ENCODE results near the gene ABHD10. TPM values are rescaled to one million over a fixed set of nuclear protein-coding genes. Genes with fewer than 3 reads are reported as not detected.
A peak's percentile ranks its signal among the peaks of the same experiment; 100 is the strongest.

Gene ABHD10
- total RNA-seq, 1 experiment from 2014 or later: 45.0 TPM

GRCh38 chr3:111975131-111975530 is 3.7 kb upstream of the ABHD10 start:
- intact Hi-C loops (cut with micrococcal nuclease): loop anchor here (5.0 kb wide), 1 partner anchor 398 kb away; no protein-coding TSS in a partner anchor
- no peak overlapping the region for H3K4me2 ChIP-seq (ENCODE audit: low read length)
- peaks cover 7% of the 10 kb centered on the region for H3K4me1 ChIP-seq (ENCODE audit: insufficient read depth, low read length)
- ChIA-PET CTCF (no interaction called here), POLR2A (ENCODE audit: unreplicated experiment) (no interaction called here)
- no peaks in the 10 kb centered on the region for H3K9me2 ChIP-seq (replicated peaks; ENCODE audit: low read length)
- peaks cover 6% of the 10 kb centered on the region for H3F3A ChIP-seq (ENCODE audit: low read length, unreplicated experiment)
- ATAC-seq (no peak), DNase-seq (no peak)
- TF ChIP-seq EZH2phosphoT487 (IDR thresholded peaks at IDR 0.05; ENCODE audit: borderline replicate concordance, low read length) (no peak), CTCF (conservative IDR thresholded peaks at IDR 0.05; ENCODE audit: low read depth, low read length) (no peak), EZH2 (IDR thresholded peaks at IDR 0.05; ENCODE audit: low read length, unreplicated experiment) (no peak)
- H2AFZ ChIP-seq (ENCODE audit: low read length): no peak overlapping the region
- H3K27ac ChIP-seq (ENCODE audit: low read length): no peak overlapping the region
- H3K4me3 ChIP-seq (ENCODE audit: low read length): no peak overlapping the region
- no peaks in the 10 kb centered on the region for H4K20me1 ChIP-seq (ENCODE audit: low read length)
- no peaks in the 10 kb centered on the region for H3K9me3 ChIP-seq (ENCODE audit: low read length)
- H3K79me2 ChIP-seq (ENCODE audit: low read length): peaks cover 13% of the 10 kb centered on the region
- BruUV-seq (replicated peaks): no TSS peak
- no peak overlapping the region for H3K9ac ChIP-seq (ENCODE audit: low read length)
- peaks cover 28% of the 10 kb centered on the region for H3K36me3 ChIP-seq (ENCODE audit: low read depth, low read length)
- H3K27me3 ChIP-seq (ENCODE audit: low read length): no peaks in the 10 kb centered on the region

GRCh38 chr3:111976254-111976653 is 2.6 kb upstream of the ABHD10 start:
- no peak for DNase-seq
- TF ChIP-seq EZH2phosphoT487 (IDR thresholded peaks at IDR 0.05; ENCODE audit: borderline replicate concordance, low read length): no peak
- TF ChIP-seq CTCF (conservative IDR thresholded peaks at IDR 0.05; ENCODE audit: low read depth, low read length): no peak
- no peak for TF ChIP-seq EZH2 (IDR thresholded peaks at IDR 0.05; ENCODE audit: low read length, unreplicated experiment)
- no peak overlapping the region for H3K4me3 ChIP-seq (ENCODE audit: low read length)
- POLR2A ChIA-PET (ENCODE audit: unreplicated experiment): interaction anchor here (0.6 kb wide), 1 partner anchor 71 kb away, joined by 3 read pairs; no protein-coding TSS in a partner anchor
- no peak overlapping the region for H3K27ac ChIP-seq (ENCODE audit: low read length)
- BruUV-seq (replicated peaks): no TSS peak
- no peak for ATAC-seq
- no peaks in the 10 kb centered on the region for H4K20me1 ChIP-seq (ENCODE audit: low read length)
- intact Hi-C loops (cut with micrococcal nuclease): loop anchor here (5.0 kb wide), 1 partner anchor 399 kb away; no protein-coding TSS in a partner anchor
- no peak overlapping the region for H2AFZ ChIP-seq (ENCODE audit: low read length)
- no peak overlapping the region for H3K9ac ChIP-seq (ENCODE audit: low read length)
- CTCF ChIA-PET: no interaction called here
- peaks cover 16% of the 10 kb centered on the region for H3K4me1 ChIP-seq (ENCODE audit: insufficient read depth, low read length)
- no peaks in the 10 kb centered on the region for H3K9me2 ChIP-seq (replicated peaks; ENCODE audit: low read length)
- H3K27me3 ChIP-seq (ENCODE audit: low read length): no peaks in the 10 kb centered on the region
- no peak overlapping the region for H3K4me2 ChIP-seq (ENCODE audit: low read length)
- no peaks in the 10 kb centered on the region for H3K9me3 ChIP-seq (ENCODE audit: low read length)
- peaks cover 18% of the 10 kb centered on the region for H3K36me3 ChIP-seq (ENCODE audit: low read depth, low read length)
- H3K79me2 ChIP-seq (ENCODE audit: low read length): peaks cover 24% of the 10 kb centered on the region
- peaks cover 6% of the 10 kb centered on the region for H3F3A ChIP-seq (ENCODE audit: low read length, unreplicated experiment)

- ChIA-PET POLR2A (ENCODE audit: unreplicated experiment) (interaction anchor here (0.5 to 1.0 kb wide), 5 partner anchors 56 to 132 kb away, joined by 3 to 10 read pairs (median 3); no protein-coding TSS in a partner anchor), CTCF (interaction anchor here (1.0 to 2.6 kb wide), 5 partner anchors 10 to 119 kb away, joined by 3 to 28 read pairs (median 8); no protein-coding TSS in a partner anchor)
- peaks cover 53% of the 10 kb centered on the region for H3K79me2 ChIP-seq (ENCODE audit: low read length)
- no peaks in the 10 kb centered on the region for H4K20me1 ChIP-seq (ENCODE audit: low read length)
- peak overlapping the region; percentile 83 for H3K4me2 ChIP-seq (ENCODE audit: low read length)
- BruUV-seq (replicated peaks): no TSS peak
- H2AFZ ChIP-seq (ENCODE audit: low read length): peak overlapping the region; percentile 88
- H3K9me2 ChIP-seq (replicated peaks; ENCODE audit: low read length): no peaks in the 10 kb centered on the region
- H3K36me3 ChIP-seq (ENCODE audit: low read depth, low read length): peaks cover 17% of the 10 kb centered on the region
- peak overlapping the region; percentile 36 for H3K27ac ChIP-seq (ENCODE audit: low read length)
- peak; percentile 1; the same call in 1 of the 2 replicates for ATAC-seq
- H3K4me3 ChIP-seq (ENCODE audit: low read length): peak overlapping the region; percentile 80
- intact Hi-C loops (cut with micrococcal nuclease): loop anchor here (5.0 kb wide), 1 partner anchor 402 kb away; no protein-coding TSS in a partner anchor
- H3F3A ChIP-seq (ENCODE audit: low read length, unreplicated experiment): peaks cover 6% of the 10 kb centered on the region
- H3K9me3 ChIP-seq (ENCODE audit: low read length): no peaks in the 10 kb centered on the region
- no peaks in the 10 kb centered on the region for H3K27me3 ChIP-seq (ENCODE audit: low read length)
- peak overlapping the region; percentile 82 for H3K9ac ChIP-seq (ENCODE audit: low read length)
- no peak for TF ChIP-seq EZH2phosphoT487 (IDR thresholded peaks at IDR 0.05; ENCODE audit: borderline replicate concordance, low read length)
- TF ChIP-seq EZH2 (IDR thresholded peaks at IDR 0.05; ENCODE audit: low read length, unreplicated experiment): no peak
- no peak for TF ChIP-seq CTCF (conservative IDR thresholded peaks at IDR 0.05; ENCODE audit: low read depth, low read length)
- H3K4me1 ChIP-seq (ENCODE audit: insufficient read depth, low read length): peaks cover 28% of the 10 kb centered on the region
- DNase-seq: peak; percentile 26
Observed at GRCh38 chr3:111979434-111980038, 710 bp downstream of the ABHD10 start.

Measured in PC-3 (cell line).